AG09309 (cell line): ENCODE measurements around the gene MIS12.

Experiments used
- DNase-seq: peaks from one replicate; pipeline ENCODE4 v3.0.0-alpha.2; 2010; ENCODE audit warnings: low read depth
- H3K4me3 ChIP-seq: 2 replicates; pipeline ENCODE4 v1.5.1; 2011; ENCODE audit warnings: mild to moderate bottlenecking, low read depth, low read length, moderate library complexity; ENCODE audit not compliant: control insufficient read depth
- TF ChIP-seq, protein P1 (sequence below): IDR thresholded peaks from 2 replicates; pipeline ENCODE4 v1.5.1; 2011; ENCODE audit warnings: mild to moderate bottlenecking, low read depth, low read length, inconsistent platforms; ENCODE audit not compliant: insufficient read depth, control insufficient read depth; ENCODE audit errors: missing control alignments

Gene MIS12

DNA sequence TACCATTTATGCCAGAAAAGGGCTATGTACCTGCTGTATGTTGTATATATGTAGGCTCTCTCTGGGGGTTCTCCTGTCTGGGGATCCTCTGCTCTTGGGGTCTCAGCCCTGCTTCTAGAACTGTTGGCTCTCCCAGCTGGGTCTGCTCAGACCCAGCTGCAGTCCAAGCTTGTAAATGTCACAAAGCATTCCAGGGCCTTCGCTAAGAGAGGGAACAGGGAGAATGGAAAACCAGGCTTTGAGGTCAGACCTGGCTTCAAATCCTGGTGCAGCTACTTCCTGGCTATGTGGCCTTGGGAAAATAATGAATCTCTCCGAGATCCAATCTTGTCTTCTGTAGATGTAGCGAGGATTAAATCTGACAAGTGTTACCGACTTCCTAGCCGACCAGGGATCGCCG is 54.0 kb downstream of the MIS12 start:
- no peak for DNase-seq
- TF ChIP-seq, protein P1, sequence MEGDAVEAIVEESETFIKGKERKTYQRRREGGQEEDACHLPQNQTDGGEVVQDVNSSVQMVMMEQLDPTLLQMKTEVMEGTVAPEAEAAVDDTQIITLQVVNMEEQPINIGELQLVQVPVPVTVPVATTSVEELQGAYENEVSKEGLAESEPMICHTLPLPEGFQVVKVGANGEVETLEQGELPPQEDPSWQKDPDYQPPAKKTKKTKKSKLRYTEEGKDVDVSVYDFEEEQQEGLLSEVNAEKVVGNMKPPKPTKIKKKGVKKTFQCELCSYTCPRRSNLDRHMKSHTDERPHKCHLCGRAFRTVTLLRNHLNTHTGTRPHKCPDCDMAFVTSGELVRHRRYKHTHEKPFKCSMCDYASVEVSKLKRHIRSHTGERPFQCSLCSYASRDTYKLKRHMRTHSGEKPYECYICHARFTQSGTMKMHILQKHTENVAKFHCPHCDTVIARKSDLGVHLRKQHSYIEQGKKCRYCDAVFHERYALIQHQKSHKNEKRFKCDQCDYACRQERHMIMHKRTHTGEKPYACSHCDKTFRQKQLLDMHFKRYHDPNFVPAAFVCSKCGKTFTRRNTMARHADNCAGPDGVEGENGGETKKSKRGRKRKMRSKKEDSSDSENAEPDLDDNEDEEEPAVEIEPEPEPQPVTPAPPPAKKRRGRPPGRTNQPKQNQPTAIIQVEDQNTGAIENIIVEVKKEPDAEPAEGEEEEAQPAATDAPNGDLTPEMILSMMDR, result no peak
- H3K4me3 ChIP-seq, result no peak overlapping the region
